B cell (primary cell): ENCODE results near the gene DSC1. TPM values are rescaled to one million over a fixed set of nuclear protein-coding genes. Genes with fewer than 3 reads are reported as not detected.

ENCODE experiments used
- ATAC-seq: fragments of 200-7000 bp; cut with Tn5 transposase; one replicate; pipeline ENCODE4 v1.10.0; 2021; ENCODE audit warnings: low read depth, mild to moderate bottlenecking, moderate number of reproducible peaks, moderate library complexity
- CTCF ChIA-PET: fragments of 350-600 bp; sonication (Branson Sonifier 250); formaldehyde crosslinking; loops from one replicate; lab custom pipeline; 2021; ENCODE audit warnings: antibody characterized with exemption, inconsistent platforms; lab: Charles Lee
- POLR2A ChIA-PET: fragments of 350-600 bp; sonication (Branson Sonifier 250); formaldehyde crosslinking; loops from one replicate; lab custom pipeline; 2021; ENCODE audit warnings: antibody characterized with exemption; lab: Charles Lee
- DNase-seq: peaks from one replicate; pipeline ENCODE4 v3.0.0; 2013
- H2AFZ ChIP-seq: 2 replicates; pipeline ENCODE4 v1.6.1; 2012; ENCODE audit warnings: mild to moderate bottlenecking, low read depth, low read length; ENCODE audit not compliant: insufficient read depth, poor library complexity, severe bottlenecking
- H3K27ac ChIP-seq, 2 donors: 1 replicate in 1 of 2; 2 replicates in 1 of 2; pipeline ENCODE4 v1.5.1; 2012 to 2013; ENCODE audit warnings: low read length in 2 of 2, mild to moderate bottlenecking in 2 of 2, moderate library complexity in 1 of 2
- H3K27me3 ChIP-seq, 4 experiments: fragments of 200-600 bp in 1 of 4; sonication (generic) in 1 of 4; replicated peaks in 1 of 4; 1 replicate in 2 of 4; 2 replicates in 2 of 4; pipeline versions ENCODE4 v1.6.1 to v1.7.0; 2013 to 2016; ENCODE audit warnings: low read length in 3 of 4, mild to moderate bottlenecking in 2 of 4, mixed read lengths in 1 of 4, moderate library complexity in 1 of 4; ENCODE audit not compliant: insufficient read depth in 4 of 4, control insufficient read depth in 3 of 4; ENCODE audit errors: control extremely low read depth in 1 of 4
- H3K36me3 ChIP-seq, 2 experiments: replicated peaks in 1 of 2; 1 replicate in 1 of 2; 2 replicates in 1 of 2; pipeline versions ENCODE4 v1.6.1 to v1.7.1; 2013; ENCODE audit warnings: low read length in 1 of 2; ENCODE audit not compliant: insufficient read depth in 2 of 2, control insufficient read depth in 1 of 2; ENCODE audit errors: control extremely low read depth in 1 of 2, extremely low read depth in 1 of 2
- H3K4me1 ChIP-seq, 2 donors: fragments of 200-600 bp in 1 of 2; sonication (generic) in 1 of 2; 1 replicate in 1 of 2; 2 replicates in 1 of 2; pipeline versions ENCODE4 v1.5.1 to v1.6.1; 2013 to 2017; ENCODE audit warnings: low read length in 2 of 2; ENCODE audit not compliant: control insufficient read depth in 2 of 2, insufficient read depth in 2 of 2
- H3K4me2 ChIP-seq: replicated peaks from 2 replicates; pipeline ENCODE3; 2012; ENCODE audit warnings: mild to moderate bottlenecking, low read depth, low read length; ENCODE audit not compliant: poor library complexity, severe bottlenecking
- H3K4me3 ChIP-seq, 5 experiments: fragments of 200-600 bp in 1 of 5; sonication (generic) in 1 of 5; 1 replicate in 3 of 5; 2 replicates in 2 of 5; pipeline versions ENCODE4 v1.5.1 to v1.7.0; 2011 to 2016; ENCODE audit warnings: low read length in 4 of 5, mild to moderate bottlenecking in 4 of 5, low read depth in 2 of 5, control low read depth in 1 of 5, moderate library complexity in 1 of 5; ENCODE audit not compliant: insufficient read depth in 1 of 5; ENCODE audit errors: control extremely low read depth in 1 of 5, extremely low read depth in 1 of 5
- H3K79me2 ChIP-seq: fragments of 200-600 bp; sonication (generic); one replicate; pipeline ENCODE4 v1.6.0; 2016; ENCODE audit warnings: low read length; ENCODE audit not compliant: control insufficient read depth, insufficient read depth
- H3K9ac ChIP-seq: fragments of 200-600 bp; sonication (generic); 2 replicates; pipeline ENCODE4 v1.6.1; 2017; ENCODE audit warnings: mild to moderate bottlenecking, low read length, moderate library complexity
- H3K9me3 ChIP-seq, 3 donors: one replicate each; pipeline versions ENCODE4 v1.6.1 to v1.7.1; 2013; ENCODE audit warnings: low read length in 2 of 3; ENCODE audit not compliant: control insufficient read depth in 2 of 3, insufficient read depth in 1 of 3; ENCODE audit errors: control extremely low read depth in 1 of 3
- H4K20me1 ChIP-seq: 2 replicates; pipeline ENCODE4 v1.6.0; 2012; ENCODE audit warnings: mild to moderate bottlenecking, low read length; ENCODE audit not compliant: insufficient read depth, control insufficient read depth, poor library complexity, severe bottlenecking
- H3K27ac Mint-ChIP-seq: one replicate; pipeline ENCODE4 v1.8.0; 2021; ENCODE audit warnings: mixed read lengths
- H3K27me3 Mint-ChIP-seq: one replicate; pipeline ENCODE4 v1.8.0; 2021; ENCODE audit warnings: mixed read lengths
- H3K4me1 Mint-ChIP-seq: one replicate; pipeline ENCODE4 v1.8.0; 2021; ENCODE audit warnings: mixed read lengths
- H3K4me3 Mint-ChIP-seq: one replicate; pipeline ENCODE4 v1.8.0; 2021; ENCODE audit warnings: mixed read lengths
- H3K9me3 Mint-ChIP-seq: one replicate; pipeline ENCODE4 v1.8.0; 2022; ENCODE audit warnings: mixed read lengths; ENCODE audit not compliant: insufficient read depth
- EZH2 ChIP-seq: IDR thresholded peaks from 2 replicates; pipeline ENCODE4 v1.6.1; 2012; ENCODE audit warnings: borderline replicate concordance, low read depth, mild to moderate bottlenecking, moderate library complexity, low read length; ENCODE audit not compliant: insufficient read depth, poor library complexity, severe bottlenecking
- WGBS: methylation state at CpG from one replicate; pipeline ENCODE4 v1.1.5; 2013; ENCODE audit warnings: missing lambda C conversion rate; ENCODE audit not compliant: insufficient coverage; 5-methylcytosine and 5-hydroxymethylcytosine counted together
- intact Hi-C: fragments of 100-400 bp; cut with micrococcal nuclease; formaldehyde crosslinking; loops from one replicate; pipeline ENCODE4 v1.10.0; 2022
- polyA plus RNA-seq: library from polyadenylated mRNA; depleted of rRNA; stranded (reverse); fragments of >200 nt; gene quantifications from 2 replicates; pipeline ENCODE4 v1.2.3, GENCODE V29; 2012
- total RNA-seq, 2 donors: library from RNA; stranded (reverse); fragments of 120-200 nt in 1 of 2; gene quantifications; 1 replicate in 1 of 2; 2 replicates in 1 of 2; pipeline versions ENCODE4 v1.2.3 to v1.2.4, GENCODE V29; 2013 to 2022
- TF ChIP-seq, protein P1 (sequence below): fragments of 200-600 bp; IDR thresholded peaks from one replicate; pipeline ENCODE4 v1.8.0; 2022; ENCODE audit warnings: antibody characterized with exemption, mild to moderate bottlenecking

Gene DSC1
- total and polyA plus RNA-seq, 2 donors (not counting 1 experiment from before 2014, with no cell fraction given) = not detected

- Histone ChIP-seq H2AFZ (no peak overlapping the region), H3K4me1 (no peaks in the 10 kb centered on the region), H3K79me2 (no peaks in the 10 kb centered on the region), H3K27ac (no peak overlapping the region), H3K4me3 (no peak overlapping the region), H3K9me3 (no peaks in the 10 kb centered on the region), H3K27me3 (no peaks in the 10 kb centered on the region), H3K4me2 (no peak overlapping the region), H3K36me3 (no peaks in the 10 kb centered on the region), H4K20me1 (no peaks in the 10 kb centered on the region), H3K9ac (no peak overlapping the region)
- no peaks in the 10 kb centered on the region for H3K9me3 Mint-ChIP-seq
- 66% methylated on average over 3 of the region's 4 CpGs for WGBS
- DNase-seq (no peak), ATAC-seq (no peak)
- ChIA-PET CTCF (no interaction called here), POLR2A (no interaction called here)
- TF ChIP-seq EZH2 = no peak
- TF ChIP-seq, protein P1, sequence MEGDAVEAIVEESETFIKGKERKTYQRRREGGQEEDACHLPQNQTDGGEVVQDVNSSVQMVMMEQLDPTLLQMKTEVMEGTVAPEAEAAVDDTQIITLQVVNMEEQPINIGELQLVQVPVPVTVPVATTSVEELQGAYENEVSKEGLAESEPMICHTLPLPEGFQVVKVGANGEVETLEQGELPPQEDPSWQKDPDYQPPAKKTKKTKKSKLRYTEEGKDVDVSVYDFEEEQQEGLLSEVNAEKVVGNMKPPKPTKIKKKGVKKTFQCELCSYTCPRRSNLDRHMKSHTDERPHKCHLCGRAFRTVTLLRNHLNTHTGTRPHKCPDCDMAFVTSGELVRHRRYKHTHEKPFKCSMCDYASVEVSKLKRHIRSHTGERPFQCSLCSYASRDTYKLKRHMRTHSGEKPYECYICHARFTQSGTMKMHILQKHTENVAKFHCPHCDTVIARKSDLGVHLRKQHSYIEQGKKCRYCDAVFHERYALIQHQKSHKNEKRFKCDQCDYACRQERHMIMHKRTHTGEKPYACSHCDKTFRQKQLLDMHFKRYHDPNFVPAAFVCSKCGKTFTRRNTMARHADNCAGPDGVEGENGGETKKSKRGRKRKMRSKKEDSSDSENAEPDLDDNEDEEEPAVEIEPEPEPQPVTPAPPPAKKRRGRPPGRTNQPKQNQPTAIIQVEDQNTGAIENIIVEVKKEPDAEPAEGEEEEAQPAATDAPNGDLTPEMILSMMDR = no peak
- H3K4me1 Mint-ChIP-seq = no peaks in the 10 kb centered on the region
- no peak overlapping the region for H3K27ac Mint-ChIP-seq
- H3K27me3 Mint-ChIP-seq = no peaks in the 10 kb centered on the region
- no peak overlapping the region for H3K4me3 Mint-ChIP-seq
- intact Hi-C loops = no loop called here
Measured at GRCh38 chr18:31134988-31135529, 27.6 kb downstream of the DSC1 start.

DNA sequence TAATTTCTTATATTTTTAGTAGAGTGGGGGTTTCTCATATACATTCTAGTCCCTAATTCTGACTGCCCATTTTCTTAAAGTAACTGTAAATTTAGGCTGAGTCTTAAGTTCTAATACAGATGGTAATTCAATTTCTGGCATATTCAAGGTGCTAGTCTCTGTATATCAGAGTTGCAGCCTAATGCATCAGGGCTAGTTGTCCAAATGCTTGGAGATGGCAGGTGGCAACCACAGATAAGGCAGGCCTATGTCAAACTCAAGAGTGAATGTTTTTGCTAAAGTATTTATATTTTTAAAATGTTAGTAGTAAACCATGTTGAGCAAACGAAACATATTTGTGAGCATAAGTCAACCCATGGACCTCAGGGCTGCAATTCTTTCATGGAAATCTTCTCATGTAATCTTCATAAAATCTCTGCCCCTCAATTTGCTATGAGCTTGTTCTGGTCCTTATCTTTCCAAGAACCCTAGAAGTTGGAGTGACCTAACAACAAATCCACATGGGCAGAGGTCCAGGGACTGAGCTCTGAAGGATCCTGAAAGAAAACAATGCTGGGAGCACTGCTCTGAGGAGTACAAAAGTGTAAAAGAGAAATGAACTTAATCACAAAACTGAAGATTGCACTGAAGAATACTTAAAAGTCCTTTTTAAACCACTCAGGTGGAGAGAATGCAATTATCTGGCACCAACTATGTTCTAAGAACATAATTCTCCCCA is 33.1 kb downstream of the DSC1 start:
- H3K79me2 ChIP-seq = no peaks in the 10 kb centered on the region
- Mint-ChIP-seq H3K27me3 (no peaks in the 10 kb centered on the region), H3K4me1 (no peaks in the 10 kb centered on the region), H3K27ac (no peak overlapping the region), H3K4me3 (no peak overlapping the region), H3K9me3 (no peaks in the 10 kb centered on the region)
- POLR2A ChIA-PET = no interaction called here
- H3K9ac ChIP-seq = no peak overlapping the region
- H3K36me3 ChIP-seq = no peaks in the 10 kb centered on the region
- WGBS = no CpG with 5 or more reads among the region's 1 CpG
- TF ChIP-seq, protein P1 = no peak
- TF ChIP-seq EZH2 = no peak
- intact Hi-C loops = no loop called here
- CTCF ChIA-PET = no interaction called here
- H2AFZ ChIP-seq = no peak overlapping the region
- no peaks in the 10 kb centered on the region for H3K9me3 ChIP-seq
- DNase-seq = no peak
- H3K27me3 ChIP-seq = no peaks in the 10 kb centered on the region
- no peak overlapping the region for H3K27ac ChIP-seq
- no peaks in the 10 kb centered on the region for H4K20me1 ChIP-seq
- no peak overlapping the region for H3K4me2 ChIP-seq
- no peak overlapping the region for H3K4me3 ChIP-seq
- H3K4me1 ChIP-seq = no peaks in the 10 kb centered on the region
- no peak for ATAC-seq
